PC-3 (cell line): ENCODE data around the gene TMEM38B. TPM values are rescaled to one million over a fixed set of nuclear protein-coding genes. Genes with fewer than 3 reads are reported as not detected.

ENCODE experiments used
- ATAC-seq: fragments of 200-7000 bp; cut with Tn5 transposase; 2 replicates; pipeline ENCODE4 v1.9.1; 2020; ENCODE audit warnings: mild to moderate bottlenecking, moderate library complexity
- BruUV-seq: library from RNA; stranded (reverse); fragments of 400-500 nt; replicated peaks from 2 replicates; lab custom pipeline; 2021; lab: Mats Ljungman, UMichigan
- CTCF ChIA-PET: fragments of 300-600 bp; sonication (Branson Sonifier 250); formaldehyde crosslinking; loops from one replicate; lab custom pipeline; 2022; ENCODE audit warnings: antibody characterized with exemption; lab: Charles Lee
- POLR2A ChIA-PET: fragments of 300-600 bp; sonication (Branson Sonifier 250); formaldehyde crosslinking; loops from one replicate; lab custom pipeline; 2022; ENCODE audit warnings: antibody characterized with exemption; ENCODE audit not compliant: unreplicated experiment; lab: Charles Lee
- DNase-seq: peaks from one replicate; pipeline ENCODE4 v3.0.0-alpha.2; 2015
- H2AFZ ChIP-seq: fragments of 300-600 bp; sonication (generic); 2 replicates; pipeline ENCODE4 v1.6.0; 2016; ENCODE audit warnings: antibody characterized with exemption, low read length
- H3F3A ChIP-seq: fragments of 300-600 bp; sonication (generic); one replicate; pipeline ENCODE4 v1.6.0; 2017; ENCODE audit warnings: antibody characterized with exemption, low read length, control low read depth, mild to moderate bottlenecking; ENCODE audit not compliant: unreplicated experiment
- H3K27ac ChIP-seq: fragments of 300-600 bp; sonication (generic); 2 replicates; pipeline ENCODE4 v1.5.1; 2016; ENCODE audit warnings: mild to moderate bottlenecking, low read length
- H3K27me3 ChIP-seq: fragments of 300-600 bp; sonication (generic); 2 replicates; pipeline ENCODE4 v1.6.1; 2016; ENCODE audit warnings: low read length, mixed read lengths
- H3K36me3 ChIP-seq: fragments of 300-600 bp; sonication (generic); 2 replicates; pipeline ENCODE4 v1.6.1; 2016; ENCODE audit warnings: low read depth, mixed run types, low read length, mixed read lengths
- H3K4me1 ChIP-seq: fragments of 300-600 bp; sonication (generic); 2 replicates; pipeline ENCODE4 v1.5.1; 2016; ENCODE audit warnings: low read length; ENCODE audit not compliant: insufficient read depth
- H3K4me2 ChIP-seq: fragments of 300-600 bp; sonication (generic); 2 replicates; pipeline ENCODE4 v1.6.0; 2016; ENCODE audit warnings: low read length
- H3K4me3 ChIP-seq: fragments of 300-600 bp; sonication (generic); 2 replicates; pipeline ENCODE4 v1.5.1; 2016; ENCODE audit warnings: mild to moderate bottlenecking, low read length, mixed read lengths
- H3K79me2 ChIP-seq: fragments of 300-600 bp; sonication (generic); 2 replicates; pipeline ENCODE4 v1.6.1; 2017; ENCODE audit warnings: low read length, mixed read lengths
- H3K9ac ChIP-seq: fragments of 300-600 bp; sonication (generic); 2 replicates; pipeline ENCODE4 v1.6.0; 2016; ENCODE audit warnings: mild to moderate bottlenecking, low read length
- H3K9me2 ChIP-seq: fragments of 300-600 bp; sonication (generic); replicated peaks from 2 replicates; pipeline ENCODE4 v1.6.1; 2016; ENCODE audit warnings: mixed run types, low read length, mixed read lengths
- H3K9me3 ChIP-seq: fragments of 300-600 bp; sonication (generic); 2 replicates; pipeline ENCODE4 v1.6.1; 2016; ENCODE audit warnings: low read length, mixed read lengths
- H4K20me1 ChIP-seq: fragments of 300-600 bp; sonication (generic); 2 replicates; pipeline ENCODE4 v1.6.1; 2016; ENCODE audit warnings: low read length, mixed read lengths
- EZH2 ChIP-seq: fragments of 300-600 bp; sonication (generic); IDR thresholded peaks from one replicate; pipeline ENCODE4 v1.6.1; 2017; ENCODE audit warnings: antibody characterized with exemption, mild to moderate bottlenecking, low read length; ENCODE audit not compliant: unreplicated experiment
- EZH2phosphoT487 ChIP-seq: fragments of 300-600 bp; sonication (generic); IDR thresholded peaks from 2 replicates; pipeline ENCODE4 v1.6.1; 2018; ENCODE audit warnings: mild to moderate bottlenecking, antibody characterized with exemption, low read length, borderline replicate concordance
- intact Hi-C: fragments of 100-400 bp; cut with micrococcal nuclease; formaldehyde crosslinking; loops from 2 replicates; pipeline ENCODE4 v1.9.0; 2023
- total RNA-seq: library from RNA; depleted of rRNA; stranded (reverse); fragments of >200 nt; gene quantifications from 2 replicates; pipeline ENCODE4 v1.2.3, GENCODE V29; 2014
- TF ChIP-seq, protein P1 (sequence below): fragments of 300-600 bp; sonication (generic); conservative IDR thresholded peaks from 2 replicates; pipeline ENCODE4 v1.5.1; 2017; ENCODE audit warnings: antibody characterized with exemption, low read depth, mild to moderate bottlenecking, low read length

The TMEM38B gene
- total RNA-seq, 1 experiment from 2014 or later = 16.0 TPM

DNA sequence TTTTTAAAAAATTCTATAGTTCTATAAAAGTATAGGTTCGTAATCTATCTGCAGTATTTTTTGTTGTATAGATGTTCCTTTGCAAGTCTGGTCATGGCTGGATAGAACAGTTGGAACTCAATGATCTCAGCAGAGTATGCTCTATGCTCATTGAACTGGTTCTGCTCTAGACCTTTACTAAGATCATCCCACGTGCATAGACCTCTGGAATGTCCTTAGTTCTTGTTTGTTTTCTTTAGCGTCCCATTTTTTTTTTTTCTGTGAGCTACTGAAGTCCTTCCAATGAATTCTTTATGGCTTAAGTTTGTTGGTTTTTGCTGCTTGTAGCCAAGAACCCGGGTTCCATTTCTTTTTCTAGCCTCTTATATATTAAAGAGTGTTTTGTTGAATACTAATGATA, 3.5 kb downstream of the TMEM38B start:
- no peak for TF ChIP-seq EZH2phosphoT487
- TF ChIP-seq, protein P1, sequence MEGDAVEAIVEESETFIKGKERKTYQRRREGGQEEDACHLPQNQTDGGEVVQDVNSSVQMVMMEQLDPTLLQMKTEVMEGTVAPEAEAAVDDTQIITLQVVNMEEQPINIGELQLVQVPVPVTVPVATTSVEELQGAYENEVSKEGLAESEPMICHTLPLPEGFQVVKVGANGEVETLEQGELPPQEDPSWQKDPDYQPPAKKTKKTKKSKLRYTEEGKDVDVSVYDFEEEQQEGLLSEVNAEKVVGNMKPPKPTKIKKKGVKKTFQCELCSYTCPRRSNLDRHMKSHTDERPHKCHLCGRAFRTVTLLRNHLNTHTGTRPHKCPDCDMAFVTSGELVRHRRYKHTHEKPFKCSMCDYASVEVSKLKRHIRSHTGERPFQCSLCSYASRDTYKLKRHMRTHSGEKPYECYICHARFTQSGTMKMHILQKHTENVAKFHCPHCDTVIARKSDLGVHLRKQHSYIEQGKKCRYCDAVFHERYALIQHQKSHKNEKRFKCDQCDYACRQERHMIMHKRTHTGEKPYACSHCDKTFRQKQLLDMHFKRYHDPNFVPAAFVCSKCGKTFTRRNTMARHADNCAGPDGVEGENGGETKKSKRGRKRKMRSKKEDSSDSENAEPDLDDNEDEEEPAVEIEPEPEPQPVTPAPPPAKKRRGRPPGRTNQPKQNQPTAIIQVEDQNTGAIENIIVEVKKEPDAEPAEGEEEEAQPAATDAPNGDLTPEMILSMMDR = no peak
- no peak for TF ChIP-seq EZH2
- no peaks in the 10 kb centered on the region for H3K27me3 ChIP-seq
- H3K27ac ChIP-seq = no peak overlapping the region
- POLR2A ChIA-PET = no interaction called here
- H3K36me3 ChIP-seq = no peaks in the 10 kb centered on the region
- CTCF ChIA-PET = interaction anchor here (0.7 kb wide), 1 partner anchor 17 kb away, joined by 3 read pairs; no protein-coding TSS in a partner anchor
- no TSS peak for BruUV-seq
- H3K9ac ChIP-seq = no peak overlapping the region
- no peaks in the 10 kb centered on the region for H3K9me2 ChIP-seq
- no peaks in the 10 kb centered on the region for H3K9me3 ChIP-seq
- H3F3A ChIP-seq = no peaks in the 10 kb centered on the region
- no peak for DNase-seq
- H3K79me2 ChIP-seq = peaks cover 61% of the 10 kb centered on the region
- no peak overlapping the region for H3K4me2 ChIP-seq
- H3K4me3 ChIP-seq = no peak overlapping the region
- ATAC-seq = no peak
- peaks cover 7% of the 10 kb centered on the region; the same call in 1 of the 2 replicates for H3K4me1 ChIP-seq
- intact Hi-C loops = no loop called here
- no peak overlapping the region for H2AFZ ChIP-seq
- H4K20me1 ChIP-seq = no peaks in the 10 kb centered on the region

GRCh38 chr9:105698348-105698870, 4.1 kb downstream of the TMEM38B start:
- no peak for ATAC-seq
- Histone ChIP-seq H3K27ac (no peak overlapping the region), H3K9me2 (no peaks in the 10 kb centered on the region), H4K20me1 (no peaks in the 10 kb centered on the region), H3K4me1 (peaks cover 7% of the 10 kb centered on the region; the same call in 1 of the 2 replicates), H3K9me3 (no peaks in the 10 kb centered on the region), H2AFZ (no peak overlapping the region), H3K79me2 (peaks cover 61% of the 10 kb centered on the region), H3K4me3 (no peak overlapping the region), H3K4me2 (no peak overlapping the region), H3K36me3 (no peaks in the 10 kb centered on the region), H3F3A (no peaks in the 10 kb centered on the region), H3K27me3 (no peaks in the 10 kb centered on the region), H3K9ac (no peak overlapping the region)
- TF ChIP-seq, protein P1 = no peak
- TF ChIP-seq EZH2phosphoT487 (no peak), EZH2 (no peak)
- intact Hi-C loops = no loop called here
- DNase-seq = no peak
- POLR2A ChIA-PET = no interaction called here
- BruUV-seq = no TSS peak
- CTCF ChIA-PET = no interaction called here

- Histone ChIP-seq H3K4me3 (no peak overlapping the region), H3F3A (no peaks in the 10 kb centered on the region), H3K9ac (no peak overlapping the region), H3K27ac (no peak overlapping the region), H2AFZ (no peak overlapping the region), H3K9me2 (no peaks in the 10 kb centered on the region), H3K36me3 (no peaks in the 10 kb centered on the region), H3K4me1 (peaks cover 3% of the 10 kb centered on the region; the same call in 1 of the 2 replicates), H3K4me2 (no peak overlapping the region), H3K79me2 (peaks cover 54% of the 10 kb centered on the region), H3K27me3 (no peaks in the 10 kb centered on the region), H3K9me3 (no peaks in the 10 kb centered on the region), H4K20me1 (no peaks in the 10 kb centered on the region)
- no TSS peak for BruUV-seq
- ChIA-PET POLR2A (no interaction called here), CTCF (no interaction called here)
- TF ChIP-seq EZH2 (no peak), EZH2phosphoT487 (no peak)
- TF ChIP-seq, protein P1 = no peak
- ATAC-seq (no peak), DNase-seq (no peak)
- intact Hi-C loops = no loop called here
Measured at GRCh38 chr9:105700668-105701067, 6.3 kb downstream of the TMEM38B start.
